Measurements from ENCODE around the gene RAB6B.

The RAB6B gene

DNA sequence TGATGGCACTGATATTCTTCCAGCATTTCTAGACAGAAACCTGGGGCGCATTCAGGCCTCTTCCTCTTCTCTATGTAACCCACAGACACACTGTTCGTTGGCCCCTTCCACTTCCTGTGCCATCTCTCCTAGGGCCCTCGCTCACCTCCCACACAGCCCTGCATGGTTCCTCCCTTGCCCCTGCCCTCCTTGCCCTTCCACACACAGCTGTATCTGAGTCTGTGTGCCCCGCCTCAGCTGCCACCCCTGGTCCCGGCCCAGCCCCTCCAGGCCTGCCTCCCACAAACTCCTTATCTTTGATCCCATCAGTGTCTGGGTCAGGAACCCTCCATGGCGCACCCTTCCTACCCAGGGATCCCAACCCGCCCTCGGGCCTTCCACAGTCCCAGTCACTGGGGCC is 37.9 kb downstream of the RAB6B start:
- no peak for DNase-seq (ENCODE audit: low read depth)

DNA sequence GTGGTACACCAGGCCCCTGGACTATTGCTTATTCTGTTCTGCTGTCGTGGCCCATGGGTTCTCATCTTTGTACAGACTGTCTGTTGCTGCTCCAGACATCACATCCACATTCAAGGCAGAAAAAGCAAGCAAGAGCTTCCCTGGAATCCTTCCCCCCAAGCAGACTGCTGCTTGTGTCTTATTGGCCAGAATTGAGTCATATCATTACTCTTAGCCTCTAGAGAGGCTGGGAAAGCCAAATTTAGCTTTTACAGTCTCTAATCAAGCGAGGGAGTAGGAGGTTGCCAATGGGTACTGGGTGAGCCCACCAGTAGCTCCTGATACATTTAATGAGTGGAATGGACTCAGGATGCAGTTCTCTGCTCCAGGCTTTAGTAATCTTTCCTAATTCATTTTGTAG is 39.4 kb downstream of the RAB6B start:
- no peak for DNase-seq (ENCODE audit: low read depth)

DNA sequence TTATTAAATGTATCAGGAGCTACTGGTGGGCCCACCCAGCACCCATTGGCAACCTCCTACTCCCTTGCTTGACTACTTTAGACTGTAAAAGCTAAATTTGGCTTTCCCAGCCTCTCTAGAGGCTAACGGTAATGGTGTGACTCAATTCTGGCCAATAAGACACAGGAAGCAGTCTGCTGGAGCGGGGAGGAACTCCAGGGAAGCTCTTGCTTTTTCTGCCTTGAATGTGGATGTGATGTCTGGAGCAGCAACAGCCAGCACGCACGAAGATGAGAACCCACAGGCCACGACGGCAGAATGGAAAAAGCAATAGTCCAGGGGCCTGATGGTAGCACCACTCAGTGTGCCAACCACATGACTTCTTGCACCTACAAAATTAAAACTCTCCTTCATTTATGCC is 39.9 kb downstream of the RAB6B start:
- DNase-seq (ENCODE audit: low read depth), result peak; percentile 21

DNA sequence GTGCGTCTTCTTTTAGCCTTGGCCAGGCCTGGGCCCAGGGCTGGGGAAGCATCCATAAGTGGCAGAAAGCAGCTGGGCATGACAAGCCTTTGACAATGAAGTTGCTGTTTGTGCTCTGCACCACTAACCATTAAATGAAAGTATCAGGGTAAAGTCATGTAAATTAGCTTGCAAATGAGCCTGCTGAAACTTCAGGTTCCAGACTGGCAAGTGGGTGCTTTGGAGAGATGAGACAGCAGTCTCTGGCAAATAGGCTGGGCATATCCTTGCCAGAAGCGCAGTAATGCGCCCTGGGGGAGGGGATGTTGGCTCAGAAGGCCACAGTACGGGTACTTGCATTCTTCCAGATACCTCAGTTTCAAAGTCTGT is 40.7 kb downstream of the RAB6B start:
- DNase-seq (ENCODE audit: low read depth), result no peak

DNA sequence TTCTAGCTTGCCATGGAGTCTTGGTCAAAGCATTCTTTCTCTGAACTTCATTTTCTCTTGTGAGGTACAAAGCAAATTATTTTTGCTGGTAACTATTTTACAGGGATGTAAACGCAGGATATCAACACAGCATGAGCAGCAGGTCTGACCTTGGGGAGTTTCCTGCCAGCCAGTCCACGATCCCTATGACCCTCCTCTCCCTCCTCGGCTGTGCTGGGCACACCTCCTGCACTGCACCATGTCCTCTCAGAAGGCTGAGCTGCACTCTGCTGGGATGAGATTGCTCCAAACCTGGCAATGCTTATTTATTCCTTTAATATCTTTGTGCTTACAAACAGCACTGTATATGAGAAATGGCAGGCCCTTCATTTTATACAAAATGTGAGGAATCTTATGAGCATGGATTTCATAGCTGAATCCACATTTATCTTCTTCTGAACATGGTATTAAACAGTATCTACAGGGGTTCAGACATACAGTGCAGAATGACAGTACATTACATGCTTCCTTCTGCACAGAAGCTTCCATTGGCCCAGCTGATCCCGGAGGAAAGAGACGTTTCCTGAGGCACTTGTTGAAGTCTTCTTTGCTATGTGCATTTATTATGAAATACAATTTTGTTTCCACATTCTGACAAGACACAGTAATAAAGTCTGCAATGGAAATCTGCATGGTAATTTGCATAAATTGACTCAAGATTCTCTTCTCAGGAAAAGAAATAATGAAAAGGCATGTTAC is 41.2 kb downstream of the RAB6B start:
- DNase-seq (ENCODE audit: low read depth), result no peak

DNA sequence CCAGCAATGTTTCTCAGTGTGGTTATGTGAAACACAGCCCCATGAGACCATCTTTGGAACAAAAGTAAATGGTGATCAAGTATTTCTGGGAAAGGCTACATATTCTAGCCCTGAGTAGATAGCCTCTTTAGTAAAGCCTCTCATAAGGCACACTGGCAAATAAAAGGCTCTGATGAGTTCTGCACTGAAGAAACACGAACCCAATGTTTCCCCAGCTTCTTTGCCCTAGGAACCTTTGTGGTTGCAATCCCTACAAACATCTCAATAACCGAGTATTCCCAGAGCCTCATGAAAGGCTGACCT is 41.8 kb downstream of the RAB6B start:
- no peak for DNase-seq (ENCODE audit: low read depth)

DNA sequence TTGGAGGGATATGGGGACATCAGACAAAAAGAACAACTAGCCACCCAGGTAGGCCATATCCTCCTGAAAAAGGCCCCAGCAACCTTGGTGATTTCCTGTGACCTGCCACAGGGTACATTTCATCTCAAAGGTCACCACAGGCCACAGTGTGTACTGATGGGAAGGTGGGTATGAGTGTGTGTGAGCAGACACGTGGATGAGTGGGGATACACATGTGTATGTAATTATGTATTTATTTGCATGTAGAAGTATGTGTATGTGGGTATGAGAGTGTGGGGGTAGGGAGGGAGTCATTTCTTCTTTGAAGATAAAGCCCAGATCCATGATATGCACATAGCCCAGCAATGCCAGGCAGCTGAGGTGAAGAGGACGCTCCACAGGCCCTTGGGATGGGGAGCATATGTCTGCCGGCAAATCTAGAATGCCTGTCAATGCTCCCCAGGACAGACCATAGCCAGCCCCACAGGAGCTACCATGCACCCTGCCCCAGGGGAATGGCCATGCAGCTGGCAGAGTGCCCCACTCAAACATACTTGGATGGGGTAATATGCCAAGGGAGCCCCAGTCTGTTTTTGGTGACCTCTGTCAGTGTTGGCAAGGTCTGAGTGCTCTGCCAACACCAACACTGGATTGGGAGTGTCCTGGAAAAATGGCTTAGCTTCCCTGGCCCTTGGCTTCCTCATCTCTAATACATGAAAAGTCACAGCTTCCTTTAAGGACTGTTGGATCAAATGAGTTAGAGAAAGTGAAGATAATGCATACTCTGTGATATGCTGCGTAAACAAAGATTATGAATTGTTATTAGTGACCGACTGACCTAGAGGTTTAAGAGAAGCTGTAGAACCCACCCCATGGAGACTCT is 42.4 kb downstream of the RAB6B start:
- DNase-seq (ENCODE audit: low read depth), result no peak

DNA sequence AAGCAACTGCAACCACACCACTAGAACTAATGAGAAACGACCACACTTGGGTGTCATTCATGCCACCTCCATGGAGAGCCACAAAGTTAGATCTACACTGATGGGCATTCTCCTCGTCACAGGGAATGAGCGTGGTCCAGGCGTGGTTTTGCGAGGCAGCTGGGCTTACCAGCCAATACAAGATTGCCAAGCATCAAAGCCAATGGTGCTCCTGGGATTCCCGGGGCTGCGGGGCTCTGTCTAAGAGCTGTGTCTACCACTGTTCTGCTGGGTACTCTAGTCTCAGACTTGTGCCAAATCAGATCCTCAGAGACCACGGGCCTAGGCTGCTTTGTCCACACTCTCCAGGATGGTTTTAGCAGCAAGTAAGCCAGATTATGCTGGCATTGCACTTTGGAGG is 43.8 kb downstream of the RAB6B start:
- DNase-seq (ENCODE audit: low read depth), result no peak

DNA sequence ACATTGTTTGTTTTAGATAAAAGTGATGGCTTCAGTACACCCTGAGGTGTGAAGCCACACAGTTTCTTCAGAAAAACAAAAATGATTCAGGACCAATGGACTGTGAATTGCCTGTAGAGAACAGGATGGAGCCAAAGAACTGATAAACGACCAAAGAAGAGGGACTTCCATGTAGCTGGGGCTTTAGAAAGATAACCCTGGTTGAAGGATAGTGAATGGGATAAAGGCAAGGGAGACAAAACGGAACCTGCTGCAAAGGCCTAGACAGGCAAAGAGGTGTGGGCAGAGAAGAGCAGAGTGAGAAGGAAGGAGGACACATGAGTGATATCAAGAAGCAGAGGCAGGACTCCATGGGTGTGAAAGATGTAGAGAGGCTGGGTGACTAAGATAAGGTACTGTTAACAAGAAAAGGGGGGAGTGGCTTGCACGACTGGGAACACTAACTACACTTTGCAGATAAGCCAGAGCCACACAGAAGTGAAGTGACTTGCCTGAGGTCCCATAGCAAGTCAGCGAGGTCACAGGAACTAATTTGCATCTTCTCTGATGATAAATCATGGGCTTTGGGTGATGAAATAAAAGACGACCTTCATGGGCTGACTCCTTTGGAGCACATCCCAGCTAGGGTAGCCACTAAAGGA is 44.3 kb downstream of the RAB6B start:
- no peak for DNase-seq (ENCODE audit: low read depth)

DNA sequence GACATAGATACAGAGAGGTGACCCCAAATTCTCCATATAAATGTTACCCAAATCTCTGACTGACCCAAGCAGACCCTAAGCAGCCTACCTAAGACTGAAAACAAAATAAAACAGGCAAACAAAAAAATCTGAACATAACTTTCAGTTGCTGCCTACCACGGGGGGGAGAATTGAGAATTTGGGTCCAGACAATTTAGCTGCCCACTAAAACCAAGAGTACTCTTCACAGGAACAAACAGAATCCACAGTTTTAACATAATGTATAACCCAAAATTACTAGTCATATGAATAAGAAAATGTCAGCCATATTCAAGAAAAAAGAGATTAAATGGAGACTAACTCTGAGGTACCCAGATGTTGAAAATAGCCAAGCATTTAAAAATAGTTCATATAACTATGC is 45.6 kb downstream of the RAB6B start:
- no peak for DNase-seq (ENCODE audit: low read depth)

DNA sequence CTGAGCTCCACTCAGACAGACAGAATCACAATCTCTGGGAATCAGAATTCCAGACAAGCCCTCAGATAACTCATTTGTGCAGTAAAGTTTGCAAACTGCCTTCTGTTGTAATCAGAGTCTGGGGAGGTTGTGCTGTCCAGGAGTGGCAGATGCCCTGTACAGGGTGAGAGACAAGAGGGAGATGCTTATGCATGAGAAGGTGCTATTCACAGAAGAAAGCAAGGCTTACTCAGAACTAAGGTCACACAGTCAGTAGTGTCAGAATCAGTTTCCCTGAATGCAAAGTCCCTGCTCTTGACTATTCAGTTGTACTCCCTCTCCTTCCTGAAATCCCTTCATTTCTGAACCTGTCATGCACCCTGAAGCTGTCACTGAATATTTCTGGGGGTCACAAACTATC is 46.3 kb downstream of the RAB6B start:
- no peak for DNase-seq (ENCODE audit: low read depth)

DNA sequence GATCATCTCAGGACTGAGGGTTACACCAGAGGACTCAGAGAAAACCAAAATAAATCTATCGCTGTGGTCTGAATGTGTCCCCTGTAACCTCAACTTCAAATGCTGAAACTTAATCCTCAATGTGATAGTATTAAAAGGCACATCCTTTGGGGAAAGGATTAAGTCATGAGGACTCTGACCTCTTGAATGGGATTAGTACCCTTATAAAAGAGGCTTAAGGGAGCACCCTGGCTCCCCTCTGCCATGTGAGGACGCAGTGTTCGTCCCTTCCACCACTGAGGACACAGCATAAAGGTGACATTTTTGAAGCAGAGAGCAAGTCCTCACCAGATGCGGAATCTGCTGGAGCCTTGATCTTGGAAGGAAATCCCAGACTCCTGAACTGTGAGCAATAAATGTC is 50.6 kb downstream of the RAB6B start:
- no peak for DNase-seq (ENCODE audit: low read depth)

DNA sequence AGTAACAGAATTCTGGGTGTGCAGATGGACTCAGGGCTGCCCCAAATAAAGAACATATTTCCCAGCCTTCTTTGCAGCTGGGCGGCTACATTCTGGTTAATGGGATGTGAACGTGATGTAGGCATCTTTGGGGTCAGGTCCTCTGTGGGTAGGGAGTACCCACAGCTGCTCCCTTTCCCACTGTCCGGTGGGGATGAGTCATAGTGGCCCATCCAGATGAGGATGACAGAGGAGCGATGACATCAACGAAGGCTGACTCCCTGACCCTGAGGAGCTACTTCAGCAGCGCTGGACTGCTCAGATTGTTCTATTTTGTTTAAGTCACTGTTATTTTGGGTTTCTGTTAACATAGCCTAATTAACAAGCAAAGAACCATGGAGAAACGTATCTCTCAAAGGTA is 52.0 kb downstream of the RAB6B start:
- peak; percentile 68 for DNase-seq (ENCODE audit: low read depth)

DNA sequence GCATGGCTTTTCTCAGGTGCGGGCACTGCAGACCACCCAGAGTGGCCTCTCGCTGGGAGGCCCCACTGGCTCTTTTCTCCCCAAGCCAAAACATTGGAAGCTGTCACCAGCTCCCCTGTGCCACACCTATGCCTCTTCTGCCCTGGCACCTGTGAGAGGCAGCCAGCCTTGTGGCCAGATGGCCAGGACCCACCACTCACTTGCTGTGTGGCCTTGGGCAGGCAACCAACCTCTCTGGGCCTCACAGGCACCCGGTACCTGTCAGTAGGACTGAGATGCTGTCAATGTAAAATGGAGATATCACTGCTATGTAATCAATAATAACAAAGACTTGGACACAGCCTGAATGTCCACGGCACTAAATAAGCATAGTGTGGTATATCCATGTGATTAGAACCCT is 53.5 kb downstream of the RAB6B start:
- DNase-seq (ENCODE audit: low read depth), result no peak

DNA sequence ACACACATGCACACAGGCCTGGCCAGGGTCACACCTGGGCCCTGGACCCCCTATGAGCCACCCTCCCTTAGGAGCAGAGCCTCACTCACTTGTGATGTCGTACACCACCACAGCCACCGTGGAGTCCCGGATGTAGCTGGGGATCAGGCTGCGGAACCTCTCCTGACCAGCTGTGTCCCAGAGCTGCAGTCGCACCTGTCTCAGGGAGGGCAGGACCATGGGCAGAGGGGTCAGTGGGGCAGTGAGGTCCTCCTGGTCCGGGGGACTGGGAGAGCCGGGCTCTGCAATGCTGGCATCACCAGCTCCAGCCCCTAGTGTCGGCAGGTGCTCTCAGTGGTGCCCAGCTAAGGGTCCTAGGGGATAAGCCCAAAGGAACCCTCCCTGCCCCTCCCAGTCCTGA is 54.5 kb downstream of the RAB6B start:
- no peak for DNase-seq (ENCODE audit: low read depth)

DNA sequence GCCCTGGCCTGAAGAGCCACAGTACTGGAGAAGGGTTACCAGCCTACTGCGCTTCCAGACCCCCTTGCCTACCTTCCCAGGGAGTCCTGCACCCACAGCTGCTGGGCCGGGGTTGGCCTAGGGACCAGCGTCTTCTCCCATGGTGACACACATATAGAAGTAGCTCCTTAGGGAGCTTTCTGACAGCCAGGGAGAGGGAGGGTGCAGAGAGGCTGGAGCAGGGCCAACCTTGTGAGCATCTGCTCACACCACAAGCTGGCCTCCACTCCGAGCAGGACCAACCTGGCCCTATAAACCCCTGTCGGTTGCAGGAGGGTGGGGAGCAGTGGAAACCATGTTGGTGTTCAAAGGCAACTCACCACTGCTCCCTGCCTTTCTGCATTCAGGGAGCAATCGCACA is 54.9 kb downstream of the RAB6B start:
- no peak for DNase-seq (ENCODE audit: low read depth)

DNA sequence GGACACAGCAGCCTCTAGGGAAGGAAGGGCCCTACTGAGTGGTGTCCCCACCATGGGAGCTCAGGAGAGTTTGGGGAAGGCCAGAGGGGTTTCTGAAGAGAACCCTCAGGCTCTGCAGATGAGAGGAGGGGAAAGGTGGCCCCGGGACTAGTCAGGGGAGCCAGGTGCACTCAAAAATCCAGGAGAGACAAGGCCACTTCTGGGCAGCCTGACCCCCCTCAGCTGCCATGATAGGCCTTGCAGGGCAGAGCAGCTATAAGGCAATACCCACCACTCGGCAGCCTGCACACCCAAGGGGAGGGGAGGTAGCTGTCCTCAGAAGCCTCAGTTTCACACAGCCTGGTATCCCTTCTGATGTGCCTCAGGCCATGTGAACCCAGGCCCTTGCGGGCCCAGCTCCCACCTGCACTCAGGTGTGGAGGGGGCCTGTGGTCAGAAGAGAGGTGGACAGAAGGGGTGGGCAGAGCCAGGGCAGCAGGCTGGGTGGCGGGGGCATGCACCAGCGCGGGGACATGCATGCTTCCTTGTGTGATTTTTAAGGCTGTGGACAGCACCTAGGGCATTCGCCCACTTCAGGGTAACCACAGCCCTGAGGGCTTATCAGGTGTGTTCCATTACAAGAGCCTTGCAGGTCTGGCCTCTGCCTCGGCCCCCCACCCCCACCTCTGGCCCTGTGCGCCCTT is 55.5 kb downstream of the RAB6B start:
- DNase-seq (ENCODE audit: low read depth), result no peak

DNA sequence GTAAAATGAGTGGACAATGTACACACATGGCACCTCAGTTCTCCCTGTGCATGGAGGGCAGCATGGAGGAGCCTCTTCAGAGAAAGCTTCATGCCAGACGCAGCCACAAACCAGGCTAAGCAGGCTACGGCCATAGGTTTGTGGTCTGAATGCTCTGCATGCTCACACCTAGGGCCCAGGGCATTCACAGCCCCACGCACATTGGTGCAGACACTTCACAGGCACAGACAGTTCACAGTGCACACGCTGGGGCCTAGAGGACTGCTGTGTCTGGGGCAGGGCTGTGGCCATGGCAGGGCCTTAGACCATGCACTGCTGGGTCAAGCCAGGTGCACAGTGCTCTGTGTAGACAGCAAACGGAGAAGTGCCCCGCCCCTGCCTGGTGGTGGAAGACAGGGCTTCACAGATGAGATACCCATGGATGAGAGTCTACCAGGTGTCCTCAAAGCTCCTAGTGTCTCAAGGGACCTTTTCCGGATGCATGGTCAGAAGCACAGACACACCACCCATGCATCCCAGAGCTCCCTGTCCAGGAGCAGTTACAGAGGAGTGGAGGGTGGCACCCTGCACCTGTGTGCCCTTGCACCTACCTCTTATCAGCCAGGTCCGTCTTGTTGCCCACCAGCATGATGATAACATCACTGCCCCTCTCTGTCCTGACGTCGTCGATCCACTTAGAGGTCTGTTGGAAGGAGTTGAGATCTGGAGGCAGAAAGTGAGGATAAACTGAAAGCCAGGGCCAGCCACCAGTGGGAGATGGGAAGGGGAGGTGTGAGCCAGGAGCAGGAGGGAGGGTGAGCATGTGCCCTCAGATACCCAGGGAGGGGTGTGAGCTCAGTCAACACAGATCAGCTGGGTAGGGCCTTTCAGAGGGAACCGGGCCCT is 56.5 kb downstream of the RAB6B start:
- DNase-seq (ENCODE audit: low read depth), result no peak

DNA sequence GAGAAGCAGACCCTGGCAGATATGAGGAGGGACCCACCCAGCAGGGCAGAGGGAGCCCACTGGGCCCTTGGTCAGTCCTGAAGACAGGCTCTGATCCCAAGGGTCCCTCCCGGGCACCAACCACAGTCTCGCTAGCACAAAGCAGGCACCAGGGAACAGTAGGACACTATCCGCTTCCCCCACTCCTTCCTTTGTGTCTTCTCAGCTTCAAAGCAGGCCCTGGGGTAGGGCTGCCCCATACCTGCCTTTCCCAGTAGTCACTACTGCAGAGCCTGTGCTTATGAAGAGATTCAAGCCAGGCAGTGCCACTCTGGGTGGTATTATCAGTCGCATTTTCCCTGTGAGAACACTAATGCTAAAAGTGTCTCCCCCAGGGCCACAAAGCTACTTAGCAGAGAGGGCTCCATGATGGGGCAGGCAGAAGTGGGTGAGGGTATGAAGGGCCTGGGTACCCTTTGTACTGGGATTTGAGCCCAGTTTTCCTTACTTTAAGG is 57.3 kb downstream of the RAB6B start:
- no peak for DNase-seq (ENCODE audit: low read depth)

DNA sequence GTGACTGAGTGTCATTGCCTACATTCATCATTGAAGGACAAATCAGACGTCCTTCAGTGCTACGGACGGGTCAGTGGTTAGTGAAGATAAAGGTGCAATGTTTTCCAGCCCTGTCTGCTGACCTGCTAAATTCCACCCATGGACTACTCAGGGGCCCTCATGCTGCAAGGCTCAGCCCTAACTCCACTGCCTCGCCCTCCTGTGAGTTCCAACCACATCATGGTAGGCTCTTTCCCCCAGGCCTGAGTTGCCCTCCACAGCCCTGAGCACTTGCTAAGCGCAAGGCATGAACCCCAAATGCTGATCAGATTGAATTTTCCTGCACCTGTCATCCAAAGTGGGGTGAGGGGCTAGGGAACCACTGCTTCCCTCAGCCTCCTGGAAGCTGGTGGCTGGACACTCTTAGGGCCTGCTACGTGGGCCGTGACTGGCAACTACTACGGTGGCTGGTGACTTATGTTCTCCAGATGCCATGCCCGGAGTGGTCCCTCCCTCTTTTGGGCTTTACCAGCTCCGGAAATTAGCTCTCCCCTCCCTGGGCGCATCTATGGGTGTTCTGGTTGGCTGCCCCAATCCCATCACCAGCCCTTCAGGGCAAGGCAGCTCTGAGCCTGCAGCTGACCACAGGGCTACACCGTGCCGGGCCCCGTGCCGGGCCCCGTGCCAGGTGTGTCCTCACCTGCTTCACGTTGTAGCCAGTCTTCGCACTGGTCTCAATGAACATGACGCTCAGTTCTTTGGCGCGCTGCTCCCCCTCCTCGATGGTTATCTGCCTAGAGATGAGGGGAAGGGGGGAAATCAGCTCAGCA is 58.0 kb downstream of the RAB6B start:
- no peak for DNase-seq (ENCODE audit: low read depth)

Measured in ELR (cell line).